H7 (cell line): Measurements from ENCODE around the gene MX2. TPM values are rescaled to one million over a fixed set of nuclear protein-coding genes. Genes with fewer than 3 reads are reported as not detected.
"Not testable (repeated sequence)": the region's sequence is repeated elsewhere in the genome, so short reads cannot be mapped to it uniquely, and the experiment has no call there.

Experiments used
- DNase-seq: peaks from one replicate; pipeline ENCODE4 v3.0.0; 2012
- H3K27me3 ChIP-seq: 2 replicates; pipeline ENCODE4 v1.6.0; 2011; ENCODE audit warnings: mild to moderate bottlenecking, low read length; ENCODE audit not compliant: control insufficient read depth, insufficient read depth
- H3K36me3 ChIP-seq: replicated peaks from 2 replicates; pipeline ENCODE4 v1.5.1; 2011; ENCODE audit warnings: low read length; ENCODE audit not compliant: control insufficient read depth, insufficient read depth
- H3K4me3 ChIP-seq: 2 replicates; pipeline ENCODE4 v1.5.1; 2011; ENCODE audit warnings: low read depth, mild to moderate bottlenecking, control low read depth, low read length, moderate library complexity; ENCODE audit not compliant: insufficient read depth
- total RNA-seq: library from RNA; depleted of rRNA; stranded (reverse); fragments of >200 nt; shearing (Covaris generic); gene quantifications from 2 replicates; pipeline ENCODE4 v1.2.3, GENCODE V29; 2014

The MX2 gene
- total RNA-seq, 1 experiment from 2014 or later = 0.45 TPM

GRCh38 chr21:41402231-41402630, 40.4 kb downstream of the MX2 start:
- no peaks in the 10 kb centered on the region; the same call in 1 of the 2 replicates for H3K36me3 ChIP-seq
- no peak overlapping the region for H3K4me3 ChIP-seq
- no peaks in the 10 kb centered on the region for H3K27me3 ChIP-seq
- no peak for DNase-seq

GRCh38 chr21:41402796-41403195, 41.0 kb downstream of the MX2 start:
- Histone ChIP-seq H3K36me3 (no peaks in the 10 kb centered on the region; the same call in 1 of the 2 replicates), H3K4me3 (no peak overlapping the region), H3K27me3 (no peaks in the 10 kb centered on the region)
- DNase-seq = no peak

- no peak overlapping the region for H3K4me3 ChIP-seq
- H3K27me3 ChIP-seq = no peaks in the 10 kb centered on the region
- no peak for DNase-seq
- no peaks in the 10 kb centered on the region for H3K36me3 ChIP-seq
Measured at GRCh38 chr21:41403331-41403730, 41.5 kb downstream of the MX2 start.

- Histone ChIP-seq H3K27me3 (no peaks in the 10 kb centered on the region), H3K36me3 (no peaks in the 10 kb centered on the region), H3K4me3 (no peak overlapping the region)
- DNase-seq = no peak
Measured at GRCh38 chr21:41403966-41404365, 42.1 kb downstream of the MX2 start.

GRCh38 chr21:41405321-41405720, 43.5 kb downstream of the MX2 start:
- H3K36me3 ChIP-seq = no peaks in the 10 kb centered on the region
- no peak for DNase-seq
- no peaks in the 10 kb centered on the region for H3K27me3 ChIP-seq
- no peak overlapping the region for H3K4me3 ChIP-seq

- no peaks in the 10 kb centered on the region for H3K27me3 ChIP-seq
- no peaks in the 10 kb centered on the region for H3K36me3 ChIP-seq
- no peak for DNase-seq
- no peak overlapping the region for H3K4me3 ChIP-seq
Measured at GRCh38 chr21:41406340-41406739, 44.5 kb downstream of the MX2 start.

GRCh38 chr21:41407541-41408460, 46.0 kb downstream of the MX2 start:
- Histone ChIP-seq H3K36me3 (no peaks in the 10 kb centered on the region), H3K27me3 (no peaks in the 10 kb centered on the region), H3K4me3 (no peak overlapping the region)
- no peak for DNase-seq

- Histone ChIP-seq H3K4me3 (no peak overlapping the region), H3K36me3 (no peaks in the 10 kb centered on the region), H3K27me3 (no peaks in the 10 kb centered on the region)
- no peak for DNase-seq
Measured at GRCh38 chr21:41410361-41410760, 48.5 kb downstream of the MX2 start.

- H3K27me3 ChIP-seq = no peaks in the 10 kb centered on the region
- no peaks in the 10 kb centered on the region for H3K36me3 ChIP-seq
- no peak overlapping the region for H3K4me3 ChIP-seq
- no peak for DNase-seq
Measured at GRCh38 chr21:41410767-41411448, 49.1 kb downstream of the MX2 start.

GRCh38 chr21:41411449-41412089, 49.7 kb downstream of the MX2 start:
- no peaks in the 10 kb centered on the region for H3K27me3 ChIP-seq
- H3K4me3 ChIP-seq = no peak overlapping the region
- H3K36me3 ChIP-seq = no peaks in the 10 kb centered on the region
- DNase-seq = no peak

- not testable (repeated sequence) for H3K4me3 ChIP-seq, H3K27me3 ChIP-seq, DNase-seq, H3K36me3 ChIP-seq
Measured at GRCh38 chr21:41417505-41417904, 55.7 kb downstream of the MX2 start.

- no peak for DNase-seq
- Histone ChIP-seq H3K27me3 (peaks cover 1% of the 10 kb centered on the region; the same call in 1 of the 2 replicates), H3K36me3 (no peaks in the 10 kb centered on the region), H3K4me3 (no peak overlapping the region)
Measured at GRCh38 chr21:41418393-41418792, 56.6 kb downstream of the MX2 start.

- Histone ChIP-seq H3K27me3 (peaks cover 1% of the 10 kb centered on the region; the same call in 1 of the 2 replicates), H3K36me3 (no peaks in the 10 kb centered on the region), H3K4me3 (no peak overlapping the region)
- DNase-seq = no peak
Measured at GRCh38 chr21:41418956-41419680, 57.3 kb downstream of the MX2 start.
